GM19238 (cell line): Measurements from ENCODE around the gene GABRG3.

Source experiments
- DNase-seq: peaks from one replicate; pipeline ENCODE4 v3.0.0; 2011; ENCODE audit warnings: low spot score; ENCODE audit not compliant: insufficient read length

Gene GABRG3

GRCh38 chr15:26970712-26971210 lies at the start of gene GABRG3:
Gene GABRG3 (plus strand): TSS chr15:26971181.
- no peak for DNase-seq

- DNase-seq: no peak
Observed at GRCh38 chr15:26921433-26921832, 49.5 kb upstream of the GABRG3 start.

GRCh38 chr15:26926081-26926480 lies 44.9 kb upstream of the GABRG3 start:
- no peak for DNase-seq

GRCh38 chr15:26928051-26928450 lies 42.9 kb upstream of the GABRG3 start:
- no peak for DNase-seq

DNA sequence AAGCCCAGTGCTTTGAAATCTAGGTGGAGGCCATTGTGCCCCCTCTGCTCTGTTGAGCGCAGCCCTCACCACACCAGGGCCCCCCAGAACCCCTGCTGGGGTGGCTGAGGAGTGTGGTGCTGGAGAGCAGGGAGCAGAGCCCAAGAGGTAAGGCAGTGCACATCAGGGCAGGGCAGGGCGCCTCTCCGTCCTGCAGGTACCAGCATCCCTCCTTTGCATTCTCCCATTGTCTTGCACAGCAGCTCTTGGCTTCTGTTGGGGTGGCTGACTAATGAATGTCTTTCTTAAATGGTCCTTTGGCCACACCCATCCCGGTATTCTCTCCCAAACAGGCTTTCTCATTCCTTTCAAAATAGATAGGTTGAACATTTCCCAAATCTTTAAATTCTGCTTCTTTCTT lies 41.4 kb upstream of the GABRG3 start:
- DNase-seq: no peak

DNA sequence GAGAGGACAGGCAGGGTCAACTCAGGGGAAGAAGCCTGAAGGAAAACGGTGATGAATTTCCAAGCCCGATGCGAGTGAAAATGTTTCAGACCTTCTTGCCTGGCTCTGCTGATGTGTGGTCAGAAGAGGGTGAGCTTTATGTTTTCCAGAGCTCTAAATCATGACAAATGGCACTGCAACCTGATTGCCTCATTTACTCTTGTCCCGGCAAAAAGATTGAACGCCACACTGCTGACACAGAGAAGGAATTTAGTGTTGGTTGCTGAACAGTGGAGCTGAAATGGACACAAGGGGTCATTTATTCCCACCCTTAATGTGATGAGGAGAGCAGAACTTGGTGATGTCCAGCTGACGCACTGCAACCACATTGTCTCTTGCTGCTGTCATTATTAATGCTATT lies 36.1 kb upstream of the GABRG3 start:
- DNase-seq: no peak

GRCh38 chr15:26935322-26935721 lies 35.7 kb upstream of the GABRG3 start:
- no peak for DNase-seq

- no peak for DNase-seq
Observed at GRCh38 chr15:26936502-26936901, 34.5 kb upstream of the GABRG3 start.

- no peak for DNase-seq
Observed at GRCh38 chr15:26937134-26937533, 33.8 kb upstream of the GABRG3 start.

DNA sequence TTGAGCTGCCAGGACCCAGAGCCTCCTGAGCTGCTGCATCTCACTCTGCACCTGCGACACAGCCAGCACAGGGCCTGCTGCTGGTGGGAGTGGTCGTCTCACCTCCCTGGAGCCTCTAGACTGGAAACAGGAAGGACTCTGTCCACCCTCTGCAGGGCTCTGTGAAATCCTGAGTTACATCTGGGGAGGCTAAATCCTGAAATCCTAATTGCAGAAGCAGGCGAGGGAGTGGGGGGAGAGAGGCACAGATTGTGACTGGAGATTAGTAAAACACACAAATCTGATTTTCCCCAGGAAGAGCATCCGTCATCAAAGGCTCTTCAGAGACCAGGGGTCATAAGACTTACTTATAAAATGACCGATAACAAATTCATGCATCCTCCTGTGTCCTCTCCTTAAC lies 31.6 kb upstream of the GABRG3 start:
- no peak for DNase-seq

DNA sequence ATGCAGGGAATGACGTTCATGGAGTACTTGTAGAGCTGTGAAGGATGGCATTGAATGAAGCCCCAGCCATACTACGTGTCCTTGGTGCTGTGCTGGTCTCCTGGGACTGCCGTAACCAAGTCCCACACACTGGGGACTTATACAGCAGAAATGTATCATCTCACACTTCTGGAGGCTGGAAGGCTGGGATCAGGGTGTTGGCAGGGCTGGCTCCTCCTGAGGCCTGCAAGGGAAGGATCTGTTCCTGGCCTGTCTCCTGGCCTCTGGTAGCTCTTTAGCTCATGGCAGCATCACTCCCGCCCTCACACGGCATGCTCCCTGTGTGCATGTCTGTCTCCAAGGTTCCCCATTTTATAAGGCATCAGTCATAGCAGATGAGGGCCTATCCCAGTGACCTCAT lies 29.5 kb upstream of the GABRG3 start:
- no peak for DNase-seq

GRCh38 chr15:26943866-26944265 lies 27.1 kb upstream of the GABRG3 start:
- DNase-seq: no peak

DNA sequence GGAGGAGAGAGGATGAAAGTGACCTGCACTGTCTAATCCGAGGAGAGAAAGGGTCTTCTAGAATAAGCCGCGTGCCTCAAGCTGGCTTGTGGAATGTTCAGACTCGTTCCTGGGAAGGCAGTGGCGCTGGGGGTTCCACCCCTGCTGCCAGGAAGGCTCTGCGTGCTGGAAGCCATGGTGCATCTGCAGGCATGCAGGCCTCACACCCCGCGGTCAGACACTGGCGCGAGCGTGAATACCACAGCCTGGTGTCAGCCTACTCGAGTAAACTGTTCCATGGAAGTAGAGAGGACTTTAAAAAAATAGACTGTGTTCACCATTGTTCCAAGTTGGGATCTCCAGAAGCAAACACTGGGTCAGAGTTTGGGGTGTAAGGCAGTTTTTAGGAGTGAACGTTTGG lies 25.9 kb upstream of the GABRG3 start:
- DNase-seq: no peak

GRCh38 chr15:26950001-26950400 lies 21.0 kb upstream of the GABRG3 start:
- DNase-seq: no peak

GRCh38 chr15:26954403-26954802 lies 16.6 kb upstream of the GABRG3 start:
- DNase-seq: no peak

DNA sequence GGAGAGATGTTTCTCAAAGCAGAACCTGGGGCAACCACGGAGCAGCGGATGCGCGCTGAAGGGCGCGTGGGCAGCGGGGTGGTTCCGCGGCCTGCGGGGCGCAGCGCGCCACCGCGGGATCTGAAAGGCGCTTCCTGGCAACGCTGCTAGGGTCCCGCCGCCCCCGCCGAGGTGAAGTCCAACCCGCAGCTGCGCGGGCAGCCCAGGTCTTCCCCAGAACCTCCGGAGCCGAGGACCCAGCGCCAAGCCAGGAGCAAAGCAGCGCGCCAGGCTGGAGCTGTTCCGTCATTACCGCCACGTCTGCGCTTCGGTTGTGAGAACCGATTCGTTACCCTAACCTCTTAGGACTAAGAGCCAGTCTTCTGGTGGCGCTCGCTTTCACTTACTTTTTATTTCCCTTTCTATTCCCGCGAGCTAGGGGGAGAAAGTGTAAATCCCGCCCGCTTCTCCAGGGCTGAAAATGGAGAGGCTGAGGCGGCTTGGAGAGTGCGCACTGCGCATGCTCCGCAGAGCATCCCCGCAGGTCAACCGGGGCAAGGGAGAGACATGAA lies 3.2 kb upstream of the GABRG3 start:
- no peak for DNase-seq

DNA sequence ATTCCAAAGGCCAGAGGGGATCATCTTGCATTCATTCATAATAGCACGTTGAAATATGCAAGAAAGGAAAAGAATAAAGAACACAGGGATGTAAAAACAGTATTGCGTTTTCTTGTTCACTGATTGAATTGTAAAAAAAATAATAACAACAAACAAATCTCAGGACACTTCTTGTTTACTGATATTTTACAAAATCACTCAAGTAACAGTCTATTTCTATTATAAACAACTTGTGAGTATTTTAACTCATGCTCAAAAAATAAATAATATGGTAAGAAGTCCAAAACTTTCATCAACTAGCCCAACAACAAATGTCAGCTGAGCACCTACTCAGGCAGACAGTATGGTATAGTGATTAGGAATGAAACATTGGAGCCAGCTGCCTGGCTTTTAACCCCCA lies 2.2 kb upstream of the GABRG3 start:
- DNase-seq: no peak

DNA sequence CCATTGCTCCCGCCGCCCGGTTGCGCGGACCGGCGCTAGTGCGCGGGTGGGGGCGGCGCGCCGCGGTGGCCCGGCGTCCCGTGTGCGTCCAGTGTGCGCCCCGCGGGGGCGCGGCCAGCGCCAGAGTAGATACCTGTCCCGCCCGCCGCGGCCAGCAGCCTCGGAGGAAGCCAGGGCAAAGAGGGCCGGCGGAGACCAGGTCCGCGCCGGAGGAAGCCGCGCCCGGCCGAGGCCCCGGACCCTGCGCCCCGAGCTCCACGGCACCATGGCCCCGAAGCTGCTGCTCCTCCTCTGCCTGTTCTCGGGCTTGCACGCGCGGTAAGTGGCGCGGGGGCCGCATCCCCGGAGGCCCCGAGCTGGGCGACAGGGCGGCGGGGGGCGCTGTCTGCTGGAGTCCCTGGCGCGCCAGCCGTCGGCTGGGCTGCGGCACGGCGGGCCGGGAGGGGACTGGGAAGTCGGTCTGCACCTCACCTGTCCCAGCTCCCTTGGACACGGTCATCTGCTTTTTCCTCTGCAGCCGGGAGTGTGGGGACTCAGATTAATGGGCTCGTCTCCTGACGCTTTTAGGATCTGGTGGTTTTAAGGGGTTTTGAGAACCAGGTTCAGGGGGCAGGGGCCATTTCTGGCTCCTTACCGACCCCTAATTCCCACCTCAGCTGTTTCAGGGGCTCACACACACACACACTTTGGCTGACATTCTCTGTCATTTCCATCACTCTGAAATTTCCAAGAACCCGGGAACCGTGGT lies 464 bp downstream of the GABRG3 start:
- no peak for DNase-seq

DNA sequence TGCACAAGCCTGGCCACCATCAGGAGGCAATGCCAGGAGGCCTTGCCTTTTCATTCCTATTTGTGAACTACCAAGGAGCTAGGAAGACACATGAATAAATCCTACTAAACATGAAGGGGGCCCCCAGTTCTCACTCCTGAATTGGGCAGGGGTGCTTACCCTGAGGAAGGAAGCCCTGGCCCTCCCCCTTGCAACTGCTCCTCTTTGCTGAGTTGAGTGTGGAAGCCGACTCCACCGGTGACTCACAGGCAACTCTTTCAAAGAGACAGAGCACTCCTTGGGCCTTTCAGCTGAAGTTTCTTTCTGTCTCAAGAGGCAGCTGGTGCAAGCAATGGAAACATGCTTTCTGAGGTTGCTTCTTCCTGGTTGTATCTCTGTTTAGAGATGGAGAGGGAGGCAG lies 1.7 kb downstream of the GABRG3 start:
- no peak for DNase-seq

DNA sequence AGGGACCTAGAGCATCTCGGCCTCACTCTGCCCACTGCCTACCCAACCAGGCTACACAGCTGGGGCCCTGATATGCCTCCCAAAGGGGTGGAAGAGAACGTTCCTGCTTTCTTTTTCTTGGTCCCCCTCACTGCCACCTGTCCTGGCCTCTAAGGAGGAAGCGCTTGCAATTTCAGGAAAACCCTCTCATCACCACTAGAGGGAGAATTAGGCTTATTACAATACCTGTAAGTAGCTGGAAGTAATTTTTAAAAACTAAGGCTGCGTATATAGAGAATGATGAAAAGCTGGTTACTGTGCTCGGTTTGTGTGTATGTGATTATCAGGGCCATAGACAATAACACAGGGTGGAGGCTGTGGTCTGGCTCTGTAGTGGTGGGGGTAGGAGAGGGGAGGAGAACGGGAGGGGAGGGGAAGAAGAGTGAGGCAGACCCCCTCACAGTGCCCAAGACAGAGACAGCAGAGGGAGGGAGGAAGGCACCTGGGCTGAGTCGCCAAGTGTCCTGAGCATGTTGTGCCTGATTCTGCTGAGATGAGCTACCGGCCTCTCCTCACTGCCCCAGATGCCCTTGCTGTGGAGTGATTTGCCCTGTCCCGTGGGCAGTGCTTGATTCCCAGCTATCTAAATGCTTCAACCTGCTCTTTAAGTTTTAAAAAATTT lies 3.3 kb downstream of the GABRG3 start:
- no peak for DNase-seq

DNA sequence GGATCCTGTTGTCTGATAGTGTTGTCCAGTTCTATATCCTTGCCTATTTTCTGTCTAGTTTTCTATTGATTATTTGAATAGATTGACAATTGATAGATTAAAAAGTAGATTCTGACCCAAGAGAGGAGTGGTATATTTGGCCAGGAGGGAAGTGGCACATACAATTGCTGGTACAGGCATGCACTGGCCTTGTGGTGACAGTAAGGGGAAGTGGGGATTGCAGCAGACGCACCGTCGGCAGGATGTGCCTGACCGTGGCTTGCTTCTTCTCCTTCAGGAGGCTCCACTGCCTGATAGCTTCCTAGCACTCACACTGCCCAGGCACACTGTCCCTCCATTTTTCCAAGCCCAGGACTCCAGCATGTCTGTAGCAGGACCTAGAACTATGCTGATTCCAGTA lies 10.5 kb downstream of the GABRG3 start:
- DNase-seq: no peak

DNA sequence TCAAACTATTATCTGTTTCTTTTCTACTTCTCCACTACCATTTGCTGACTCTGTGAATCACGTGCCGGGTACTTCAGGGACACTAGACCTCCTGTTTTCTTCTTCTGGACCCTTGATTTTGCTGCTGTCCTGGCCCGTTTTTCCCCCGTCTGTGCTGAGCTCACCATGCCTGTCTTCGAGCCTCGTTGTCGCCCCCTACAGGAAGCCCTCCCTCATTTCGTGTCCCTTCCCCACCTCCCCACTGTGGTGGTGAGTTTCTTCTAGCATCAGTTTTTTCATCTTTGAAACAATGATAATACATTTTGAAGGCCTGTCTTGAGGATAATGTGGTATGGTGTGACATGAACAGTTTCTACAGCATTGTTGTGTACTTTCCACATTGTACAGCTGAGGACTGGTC lies 12.8 kb downstream of the GABRG3 start:
- DNase-seq: no peak

- no peak for DNase-seq
Observed at GRCh38 chr15:26985050-26985449, 14.1 kb downstream of the GABRG3 start.
